ENCODE data around the gene FGF14.
"Not testable (repeated sequence)": the region's sequence is repeated elsewhere in the genome, so short reads cannot be mapped to it uniquely, and the experiment has no call there.

Gene FGF14

GRCh38 chr13:101866889-101867581 lies 534.8 kb downstream of the FGF14 start:
- DNase-seq (ENCODE audit: low read depth): no peak

DNA sequence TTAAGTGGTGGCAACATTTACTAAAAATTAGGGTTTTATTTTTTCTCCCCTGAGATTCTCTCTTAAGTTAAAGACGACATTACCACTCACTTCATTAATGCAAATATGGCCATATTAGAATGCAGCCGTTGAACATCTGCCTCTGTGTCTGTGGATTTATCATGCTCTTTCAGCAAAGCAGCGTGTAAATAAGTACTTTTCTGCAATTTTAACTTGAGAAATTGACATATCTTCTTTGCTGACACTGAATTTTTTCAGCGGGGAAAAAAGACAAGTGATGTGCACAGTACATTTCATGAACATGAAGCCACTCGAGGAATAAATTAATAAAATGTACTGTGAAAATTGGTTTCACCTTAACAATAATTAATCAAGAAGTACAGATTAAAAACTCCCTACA lies 543.0 kb downstream of the FGF14 start:
- no peak for DNase-seq (ENCODE audit: low read depth)

- DNase-seq (ENCODE audit: low read depth): no peak
These were observed 555.1 kb downstream of the FGF14 start for GRCh38 chr13:101846701-101847100.

GRCh38 chr13:101846249-101846648 lies 555.6 kb downstream of the FGF14 start:
- DNase-seq (ENCODE audit: low read depth): no peak

DNA sequence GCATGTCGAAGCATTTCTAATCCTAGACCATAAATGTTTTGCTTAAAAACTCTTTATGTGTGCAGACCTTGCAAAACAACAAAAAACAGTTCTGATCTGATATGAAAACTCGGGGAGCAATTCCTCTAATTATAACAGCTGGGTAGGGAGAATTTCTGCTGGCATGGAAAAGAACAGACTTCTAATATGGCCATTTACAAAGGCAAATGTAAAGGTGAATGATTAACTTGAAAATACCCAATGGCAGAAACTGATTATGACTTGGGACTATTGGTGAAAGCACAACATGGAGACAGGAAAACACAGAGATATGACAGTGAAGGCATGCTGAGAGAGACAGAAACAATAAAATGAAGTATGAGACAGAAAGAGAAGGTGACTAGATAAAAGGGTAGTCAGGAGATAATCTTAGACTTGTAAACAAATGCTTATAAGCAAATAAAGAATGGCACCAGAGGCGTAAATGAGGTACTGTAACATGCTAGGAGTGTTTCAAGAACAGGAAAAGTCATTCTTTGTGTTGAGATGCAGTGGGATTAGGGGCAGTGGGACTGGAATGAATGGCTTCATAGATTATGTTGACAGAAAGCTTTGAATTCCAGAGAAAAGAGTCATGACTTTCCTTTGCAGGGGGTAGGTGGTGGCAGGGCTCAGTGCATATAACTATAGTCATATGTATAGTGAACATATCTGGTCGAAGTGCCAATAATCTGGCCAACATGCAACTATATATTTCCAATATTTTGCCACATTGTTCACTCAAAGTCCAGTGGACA lies 556.4 kb downstream of the FGF14 start:
- no peak for DNase-seq (ENCODE audit: low read depth)

DNA sequence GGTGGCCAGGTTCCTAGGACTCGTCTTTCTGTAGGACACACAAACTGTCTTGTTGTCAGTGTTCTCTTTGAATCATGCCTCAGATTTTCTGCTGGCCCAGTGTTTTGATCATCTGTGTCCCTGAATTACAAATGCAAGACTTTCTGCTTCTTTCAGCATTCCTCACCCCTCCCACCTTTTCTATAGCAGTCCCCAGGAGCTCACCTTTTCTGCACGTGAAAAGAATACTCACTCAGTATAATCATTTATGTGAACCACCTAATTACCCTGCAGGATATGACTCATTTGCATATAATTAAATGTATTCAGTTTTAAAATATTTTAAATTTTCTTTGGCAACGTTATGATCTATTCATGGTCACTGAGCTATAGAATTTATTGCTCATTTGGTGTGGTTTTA lies 560.1 kb downstream of the FGF14 start:
- DNase-seq (ENCODE audit: low read depth): no peak

- no peak for DNase-seq (ENCODE audit: low read depth)
These were observed 563.5 kb downstream of the FGF14 start for GRCh38 chr13:101838323-101838722.

- not testable (repeated sequence) for DNase-seq (ENCODE audit: low read depth)
These were observed 564.1 kb downstream of the FGF14 start for GRCh38 chr13:101837778-101838177.

DNA sequence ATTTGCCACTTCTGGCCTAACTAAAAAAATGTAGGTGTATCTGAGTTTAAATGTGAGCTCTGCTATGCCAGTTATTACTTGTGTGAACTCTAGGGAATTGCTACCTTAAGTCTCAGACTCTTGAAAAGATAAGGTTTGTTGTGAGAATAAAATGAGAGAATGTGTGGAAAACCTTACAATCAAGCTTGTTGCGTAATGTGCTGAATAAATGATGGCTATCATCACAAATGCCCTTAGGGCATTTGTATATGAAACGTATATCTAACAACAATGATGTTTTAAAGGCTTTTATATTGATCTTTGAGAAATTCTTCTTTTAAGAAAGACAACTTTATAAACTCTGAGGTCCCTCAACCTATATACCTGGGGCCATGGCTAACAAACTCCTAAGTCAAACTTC lies 564.6 kb downstream of the FGF14 start:
- no peak for DNase-seq (ENCODE audit: low read depth)

DNA sequence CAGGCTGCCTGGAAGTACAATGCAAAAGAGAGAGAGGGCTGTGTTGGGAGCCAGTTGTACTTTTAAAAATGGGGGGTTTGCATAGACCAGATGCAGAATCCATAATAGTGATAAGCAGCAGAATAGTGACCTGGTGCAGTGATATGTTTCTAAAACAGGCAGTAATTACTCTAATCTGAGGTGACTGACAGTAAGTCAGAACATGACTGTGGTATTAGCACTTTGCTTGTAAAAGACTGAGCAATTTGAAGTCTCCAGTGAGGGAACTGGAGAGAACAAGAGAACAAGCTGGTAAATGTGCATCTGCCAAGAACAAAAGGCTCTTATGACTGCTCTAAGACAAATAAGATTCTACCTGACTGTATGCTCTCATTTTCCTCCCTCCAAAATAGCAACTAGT lies 565.9 kb downstream of the FGF14 start:
- no peak for DNase-seq (ENCODE audit: low read depth)

DNA sequence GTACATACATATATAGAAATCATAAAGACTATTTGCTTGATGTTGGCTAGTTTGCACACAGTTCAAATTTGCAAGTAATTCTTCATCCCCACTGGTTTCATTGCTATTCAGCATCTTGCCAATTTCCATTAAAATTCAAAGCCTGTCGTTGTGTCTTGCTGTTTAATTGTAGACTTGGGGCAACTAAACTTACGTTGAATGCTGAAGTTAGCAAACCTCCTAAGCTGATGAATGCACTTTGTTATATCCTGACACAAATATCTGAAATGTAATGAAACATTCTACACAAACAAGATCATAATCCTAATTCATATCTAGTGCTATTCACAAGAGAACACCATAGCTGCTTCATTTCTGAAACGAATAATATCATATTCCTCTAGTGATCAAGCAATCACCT lies 568.2 kb downstream of the FGF14 start:
- no peak for DNase-seq (ENCODE audit: low read depth)

DNA sequence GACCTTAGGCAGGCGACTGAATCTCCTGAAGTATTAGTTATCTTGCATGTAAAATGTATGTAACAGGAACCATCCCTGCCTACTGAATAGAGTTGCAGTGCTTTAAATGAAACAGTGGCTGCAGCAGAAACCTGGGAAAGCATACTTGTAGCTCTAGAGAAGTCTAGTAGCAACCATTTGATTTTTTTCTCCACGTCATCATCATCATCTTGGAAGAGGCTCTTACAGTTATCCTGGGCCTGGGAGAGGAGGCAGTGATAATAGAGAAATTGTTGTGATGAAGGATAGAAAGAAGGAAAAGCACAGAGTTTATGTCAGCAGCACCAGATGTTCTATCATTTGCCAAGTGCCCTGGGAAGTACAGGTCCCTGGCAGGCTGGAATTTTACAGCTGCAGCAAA lies 571.8 kb downstream of the FGF14 start:
- DNase-seq (ENCODE audit: low read depth): no peak

GRCh38 chr13:101829484-101829883 lies 572.4 kb downstream of the FGF14 start:
- DNase-seq (ENCODE audit: low read depth): no peak

- DNase-seq (ENCODE audit: low read depth): no peak
These were observed 573.7 kb downstream of the FGF14 start for GRCh38 chr13:101828119-101828518.

DNA sequence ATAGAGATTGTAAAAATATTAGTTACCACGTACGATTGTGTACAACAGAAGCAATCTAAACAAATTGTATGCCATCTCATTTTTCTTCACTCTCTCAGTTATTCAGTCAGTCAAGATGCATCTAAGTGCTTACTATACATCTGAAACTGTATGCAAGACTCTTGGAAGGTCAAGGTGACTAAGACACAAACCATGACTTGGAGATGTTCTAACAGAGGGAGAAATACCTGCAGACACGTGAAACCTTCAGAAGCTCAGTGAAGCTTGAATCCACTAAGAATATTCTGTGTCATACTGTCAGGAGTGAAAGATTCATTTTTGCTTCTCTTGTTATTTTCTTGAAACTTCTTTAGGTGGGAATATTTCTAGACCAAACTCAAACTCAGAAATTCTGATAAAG lies 584.0 kb downstream of the FGF14 start:
- DNase-seq (ENCODE audit: low read depth): no peak

DNA sequence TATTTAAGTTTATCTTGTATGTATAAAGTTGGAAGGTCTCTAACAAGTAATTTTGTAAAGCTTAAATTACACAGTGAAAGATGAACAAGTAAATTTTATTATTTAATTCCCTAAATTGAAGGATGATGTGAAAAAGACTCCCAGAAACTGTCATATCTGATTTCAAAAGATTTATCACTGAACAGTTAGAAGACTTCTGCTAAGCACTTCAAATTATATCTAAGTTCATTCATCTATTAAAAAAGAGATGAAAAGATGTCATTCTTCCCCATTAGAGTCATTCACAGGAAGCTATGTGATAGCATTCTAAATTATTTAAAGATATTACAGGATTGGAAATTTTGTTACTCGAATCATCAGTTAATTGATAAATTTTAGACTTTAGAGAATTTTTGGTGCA lies 590.0 kb downstream of the FGF14 start:
- no peak for DNase-seq (ENCODE audit: low read depth)

GRCh38 chr13:101811284-101811839 lies 590.5 kb downstream of the FGF14 start:
- no peak for DNase-seq (ENCODE audit: low read depth)

GRCh38 chr13:101799196-101799595 lies 602.7 kb downstream of the FGF14 start:
- DNase-seq (ENCODE audit: low read depth): no peak

DNA sequence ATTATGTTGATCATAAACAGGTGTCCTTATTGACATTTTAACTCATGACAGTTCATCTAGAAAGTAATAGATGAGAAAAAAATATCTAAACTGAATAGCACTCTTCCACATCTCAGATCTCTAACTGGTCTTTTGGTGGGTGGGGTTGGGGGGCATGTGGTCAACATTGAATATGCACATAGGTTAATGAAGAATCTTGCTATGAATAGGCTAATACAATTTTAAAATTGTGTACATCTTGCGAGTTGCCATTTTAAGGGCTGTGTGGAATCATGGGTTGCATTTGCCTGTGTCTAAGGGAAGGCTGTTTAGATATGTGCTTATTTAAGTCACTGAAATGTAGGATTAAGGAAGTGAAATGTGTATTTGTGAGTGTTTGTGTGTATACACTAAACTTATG lies 603.4 kb downstream of the FGF14 start:
- DNase-seq (ENCODE audit: low read depth): no peak

- no peak for DNase-seq (ENCODE audit: low read depth)
These were observed 606.4 kb downstream of the FGF14 start for GRCh38 chr13:101795460-101795859.

DNA sequence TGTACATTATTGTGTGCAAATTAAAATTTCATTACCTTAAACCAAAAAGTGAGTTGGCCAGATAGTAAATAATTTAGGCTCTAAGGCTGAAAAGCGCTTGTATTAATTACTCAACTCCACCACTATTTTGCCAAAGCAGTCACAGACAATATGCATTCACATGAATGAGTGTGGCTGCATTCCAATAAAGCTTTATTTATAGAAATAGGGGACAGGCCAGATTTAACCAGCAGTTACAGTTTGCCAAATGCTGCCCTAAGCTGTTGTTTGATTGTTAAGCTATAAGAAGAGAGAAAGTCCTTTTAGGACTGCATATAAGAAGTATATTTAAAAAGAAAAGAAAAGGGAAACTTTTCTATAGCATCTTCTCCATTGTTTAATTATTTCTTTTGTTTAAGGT lies 606.8 kb downstream of the FGF14 start:
- DNase-seq (ENCODE audit: low read depth): no peak

GRCh38 chr13:101792189-101792588 lies 609.7 kb downstream of the FGF14 start:
- DNase-seq (ENCODE audit: low read depth): no peak

- no peak for DNase-seq (ENCODE audit: low read depth)
These were observed 616.0 kb downstream of the FGF14 start for GRCh38 chr13:101785858-101786257.
